GM12878 (cell line): ENCODE measurements around the gene SLC25A45. TPM values are rescaled to one million over a fixed set of nuclear protein-coding genes. Genes with fewer than 3 reads are reported as not detected.

Experiments used
- CREB1 ChIP-seq: IDR thresholded peaks from 2 replicates; pipeline ENCODE4 v1.6.1; 2012; ENCODE audit warnings: low read depth, mild to moderate bottlenecking, inconsistent platforms
- E4F1 ChIP-seq: fragments of 450-650 bp; IDR thresholded peaks from 2 replicates; pipeline ENCODE4 v1.6.1; 2018; ENCODE audit warnings: borderline replicate concordance, mild to moderate bottlenecking; ENCODE audit not compliant: partially characterized antibody
- EGR1 ChIP-seq, 2 experiments: IDR thresholded peaks; 1 replicate in 1 of 2; 2 replicates in 1 of 2; pipeline ENCODE4 v1.6.1; 2011 to 2012; ENCODE audit warnings: low read depth in 2 of 2, low read length in 2 of 2, borderline replicate concordance in 1 of 2, mild to moderate bottlenecking in 1 of 2, moderate library complexity in 1 of 2
- IKZF1 ChIP-seq: fragments of 450-650 bp; conservative IDR thresholded peaks from 2 replicates; pipeline ENCODE4 v1.6.1; 2017; ENCODE audit warnings: antibody characterized with exemption, mild to moderate bottlenecking
- IKZF2 ChIP-seq, 2 experiments: fragments of 450-650 bp; IDR thresholded peaks; 2 replicates each; pipeline ENCODE4 v1.6.1; 2017; ENCODE audit warnings: mild to moderate bottlenecking in 2 of 2, moderate library complexity in 2 of 2
- MYB ChIP-seq: fragments of 150-350 bp; IDR thresholded peaks from 2 replicates; pipeline ENCODE4 v1.6.1; 2014; ENCODE audit warnings: mild to moderate bottlenecking, low read depth, low read length, borderline replicate concordance
- SPI1 ChIP-seq: IDR thresholded peaks from 2 replicates; pipeline ENCODE4 v1.6.1; 2011; ENCODE audit warnings: low read depth, mild to moderate bottlenecking, low read length, moderate library complexity, borderline replicate concordance; ENCODE audit not compliant: insufficient read depth
- ZSCAN29 ChIP-seq: fragments of 450-650 bp; IDR thresholded peaks from 2 replicates; pipeline ENCODE4 v1.6.1; 2017; ENCODE audit warnings: mild to moderate bottlenecking, moderate library complexity
- polyA plus RNA-seq, 11 experiments: library from polyadenylated mRNA; depleted of rRNA in 4 of 11; unstranded in 6 of 11; stranded (reverse) in 5 of 11; fragments of >200 nt; fragmentation: Nextera tagmentation in 4 of 11; fragmentation: Illumina TruSeq in 1 of 11; extraction: Ambion mirVana in 4 of 11; extraction: Trizol in 1 of 11; gene quantifications; 1 replicate in 1 of 11; 2 replicates in 10 of 11; pipeline versions ENCODE4 v1.2.1 to v1.2.3, GENCODE V29; 2011 to 2016; ENCODE audit warnings: inconsistent platforms in 2 of 11, missing spikeins in 2 of 11, low read depth in 1 of 11
- total RNA-seq, 4 experiments: library from RNA; depleted of rRNA in 3 of 4; stranded (reverse); fragments of >200 nt in 3 of 4; fragmentation: Illumina TruSeq in 1 of 4; extraction: Trizol in 1 of 4; gene quantifications; 2 replicates each; pipeline versions ENCODE4 v1.2.1 to v1.2.3, GENCODE V29; 2013 to 2021
- TF ChIP-seq, protein P1 (sequence below): IDR thresholded peaks from 2 replicates; pipeline ENCODE4 v1.6.1; 2011; ENCODE audit warnings: borderline replicate concordance, low read depth, mild to moderate bottlenecking, moderate library complexity, mixed read lengths, low read length; ENCODE audit not compliant: insufficient read depth; ENCODE audit errors: extremely low read length

Gene SLC25A45
- total and polyA plus RNA-seq, 10 of the 15 experiments (the other 5 are each of a cell fraction or from before 2014, with no cell fraction given), result 4.1 to 35.2 (median 20.3) TPM

DNA sequence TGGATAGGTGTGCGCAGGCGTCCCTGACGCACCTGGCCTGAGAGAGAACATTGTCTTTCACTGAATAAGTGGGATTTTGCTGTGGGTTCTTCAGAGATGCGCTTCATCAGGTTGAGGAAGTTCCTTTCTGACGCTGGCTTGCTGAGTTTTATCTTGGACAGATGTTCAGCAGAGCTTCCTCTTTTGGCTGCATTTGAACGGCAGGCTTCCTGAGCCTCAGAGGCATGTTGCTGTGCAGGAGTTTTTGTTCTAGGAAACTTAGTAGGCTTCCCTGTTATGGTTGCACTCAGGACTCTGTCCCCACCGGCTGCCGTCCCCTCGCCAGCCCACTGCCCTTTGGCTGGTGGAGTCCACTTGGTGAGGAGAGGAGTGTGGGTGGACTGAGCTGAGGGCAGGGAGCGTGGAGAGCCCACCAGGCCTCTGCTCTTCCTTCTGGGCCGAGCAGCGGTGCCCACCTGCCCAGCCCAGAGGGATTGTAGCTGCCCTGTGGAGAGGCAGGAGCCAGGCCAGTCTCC, 21.2 kb upstream of the SLC25A45 start (continued):
- TF ChIP-seq ZSCAN29, result no peak
- TF ChIP-seq CREB1, result 0 out of 2 replicates have a peak, but pooled peaks have one; percentile 38
- TF ChIP-seq IKZF2 (IDR thresholded peaks at IDR 0.05), result peak; percentile 54 to 72; a peak in 2 of 4 replicates
- TF ChIP-seq SPI1, result peak; percentile 75; the same call in 1 of the 2 replicates
- no peak for TF ChIP-seq EGR1 (IDR thresholded peaks at IDR 0.05; ENCODE audit: borderline replicate concordance in 1 of 2, low read depth in 2 of 2, low read length in 2 of 2)
- no peak for TF ChIP-seq MYB
- TF ChIP-seq, protein P1, sequence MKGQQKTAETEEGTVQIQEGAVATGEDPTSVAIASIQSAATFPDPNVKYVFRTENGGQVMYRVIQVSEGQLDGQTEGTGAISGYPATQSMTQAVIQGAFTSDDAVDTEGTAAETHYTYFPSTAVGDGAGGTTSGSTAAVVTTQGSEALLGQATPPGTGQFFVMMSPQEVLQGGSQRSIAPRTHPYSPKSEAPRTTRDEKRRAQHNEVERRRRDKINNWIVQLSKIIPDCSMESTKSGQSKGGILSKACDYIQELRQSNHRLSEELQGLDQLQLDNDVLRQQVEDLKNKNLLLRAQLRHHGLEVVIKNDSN, result no peak
- TF ChIP-seq IKZF1, result peak; percentile 64
- no peak for TF ChIP-seq E4F1
